ENCODE results near the gene ICAM5. TPM values are rescaled to one million over a fixed set of nuclear protein-coding genes. Genes with fewer than 3 reads are reported as not detected.

Gene ICAM5
- total and polyA plus RNA-seq, 2 donors from 2014 or later = 0.34 to 2.9 TPM

DNA sequence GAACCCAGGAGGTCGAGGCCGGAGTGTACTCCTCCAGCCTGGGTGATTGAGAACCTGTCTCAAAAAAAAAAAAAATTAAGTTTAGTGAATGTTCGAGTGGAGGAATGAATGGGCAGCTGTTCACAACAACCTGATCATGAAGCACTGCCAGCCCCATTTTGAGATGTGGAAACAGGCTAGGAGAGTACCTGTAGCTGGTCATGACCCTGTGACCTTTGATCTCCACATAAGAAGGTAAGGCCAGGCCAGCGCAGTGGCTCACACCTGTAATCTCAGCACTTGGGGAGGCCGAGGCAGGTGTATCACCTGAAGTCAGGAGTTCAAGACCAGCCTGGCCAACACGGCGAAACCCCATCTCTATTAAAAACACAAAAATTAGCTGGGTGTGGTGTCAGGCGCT lies 36.0 kb downstream of the ICAM5 start:
- TF ChIP-seq, protein P1, sequence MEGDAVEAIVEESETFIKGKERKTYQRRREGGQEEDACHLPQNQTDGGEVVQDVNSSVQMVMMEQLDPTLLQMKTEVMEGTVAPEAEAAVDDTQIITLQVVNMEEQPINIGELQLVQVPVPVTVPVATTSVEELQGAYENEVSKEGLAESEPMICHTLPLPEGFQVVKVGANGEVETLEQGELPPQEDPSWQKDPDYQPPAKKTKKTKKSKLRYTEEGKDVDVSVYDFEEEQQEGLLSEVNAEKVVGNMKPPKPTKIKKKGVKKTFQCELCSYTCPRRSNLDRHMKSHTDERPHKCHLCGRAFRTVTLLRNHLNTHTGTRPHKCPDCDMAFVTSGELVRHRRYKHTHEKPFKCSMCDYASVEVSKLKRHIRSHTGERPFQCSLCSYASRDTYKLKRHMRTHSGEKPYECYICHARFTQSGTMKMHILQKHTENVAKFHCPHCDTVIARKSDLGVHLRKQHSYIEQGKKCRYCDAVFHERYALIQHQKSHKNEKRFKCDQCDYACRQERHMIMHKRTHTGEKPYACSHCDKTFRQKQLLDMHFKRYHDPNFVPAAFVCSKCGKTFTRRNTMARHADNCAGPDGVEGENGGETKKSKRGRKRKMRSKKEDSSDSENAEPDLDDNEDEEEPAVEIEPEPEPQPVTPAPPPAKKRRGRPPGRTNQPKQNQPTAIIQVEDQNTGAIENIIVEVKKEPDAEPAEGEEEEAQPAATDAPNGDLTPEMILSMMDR (IDR thresholded peaks at IDR 0.05; ENCODE audit: borderline replicate concordance, extremely low read depth, insufficient read depth) = no peak
- no peak for FAIRE-seq
- Histone ChIP-seq H3K9me3 (ENCODE audit: control insufficient read depth in 2 of 3, insufficient read depth in 1 of 3, low read length in 3 of 3) (no peaks in the 10 kb centered on the region), H3K4me1 (ENCODE audit: control insufficient read depth in 2 of 3, insufficient read depth in 2 of 3, low read depth in 1 of 3, low read length in 3 of 3) (no peaks in the 10 kb centered on the region), H3K27me3 (ENCODE audit: control insufficient read depth, insufficient read depth, low read length) (no peaks in the 10 kb centered on the region), H3K27ac (ENCODE audit: low read depth in 2 of 2, low read length in 2 of 2) (no peak overlapping the region), H3K9ac (ENCODE audit: low read length in 3 of 3) (no peak overlapping the region), H3K4me3 (ENCODE audit: low read length in 3 of 3) (no peak overlapping the region), H3K36me3 (ENCODE audit: control insufficient read depth in 2 of 3, insufficient read depth in 3 of 3, low read length in 3 of 3) (peaks cover 8 to 37% (median 20%) of the 10 kb centered on the region in 3 donors)
- no peak for DNase-seq
- intact Hi-C loops (cut with DNase I) = no loop called here

DNA sequence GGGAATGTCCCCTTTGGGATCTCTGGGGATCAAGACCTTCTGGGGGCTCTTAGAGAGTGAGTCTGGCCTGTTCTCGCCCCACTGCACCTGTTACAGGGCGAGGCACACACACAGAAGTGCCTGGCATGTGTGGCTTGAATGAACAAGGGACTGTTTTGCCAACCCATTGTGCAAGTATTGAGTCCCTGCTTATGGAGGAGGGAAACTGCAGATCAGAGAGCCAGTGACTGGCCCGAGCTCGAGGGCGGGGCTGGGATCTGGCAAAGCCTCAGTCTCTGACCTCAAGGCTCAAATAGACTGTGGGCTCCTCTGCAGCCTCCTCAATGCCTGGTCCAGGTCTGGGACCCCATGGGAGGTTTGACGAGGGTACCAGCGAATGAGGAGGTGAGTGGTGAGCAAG lies 38.0 kb downstream of the ICAM5 start:
- DNase-seq = no peak
- TF ChIP-seq, protein P1 (IDR thresholded peaks at IDR 0.05; ENCODE audit: borderline replicate concordance, extremely low read depth, insufficient read depth) = no peak
- peaks cover 0 to 8% (median 6%) of the 10 kb centered on the region in 3 donors for H3K4me1 ChIP-seq (ENCODE audit: control insufficient read depth in 2 of 3, insufficient read depth in 2 of 3, low read depth in 1 of 3, low read length in 3 of 3)
- H3K9me3 ChIP-seq (ENCODE audit: control insufficient read depth in 2 of 3, insufficient read depth in 1 of 3, low read length in 3 of 3) = no peaks in the 10 kb centered on the region
- no peak overlapping the region for H3K27ac ChIP-seq (ENCODE audit: low read depth in 2 of 2, low read length in 2 of 2)
- H3K9ac ChIP-seq (ENCODE audit: low read length in 3 of 3) = no peak overlapping the region
- no peak for FAIRE-seq
- intact Hi-C loops (cut with DNase I) = no loop called here
- H3K36me3 ChIP-seq (ENCODE audit: control insufficient read depth in 2 of 3, insufficient read depth in 3 of 3, low read length in 3 of 3) = peaks cover 4 to 23% (median 14%) of the 10 kb centered on the region in 3 donors
- H3K4me3 ChIP-seq (ENCODE audit: low read length in 3 of 3) = no peak overlapping the region
- no peaks in the 10 kb centered on the region for H3K27me3 ChIP-seq (ENCODE audit: control insufficient read depth, insufficient read depth, low read length)

DNA sequence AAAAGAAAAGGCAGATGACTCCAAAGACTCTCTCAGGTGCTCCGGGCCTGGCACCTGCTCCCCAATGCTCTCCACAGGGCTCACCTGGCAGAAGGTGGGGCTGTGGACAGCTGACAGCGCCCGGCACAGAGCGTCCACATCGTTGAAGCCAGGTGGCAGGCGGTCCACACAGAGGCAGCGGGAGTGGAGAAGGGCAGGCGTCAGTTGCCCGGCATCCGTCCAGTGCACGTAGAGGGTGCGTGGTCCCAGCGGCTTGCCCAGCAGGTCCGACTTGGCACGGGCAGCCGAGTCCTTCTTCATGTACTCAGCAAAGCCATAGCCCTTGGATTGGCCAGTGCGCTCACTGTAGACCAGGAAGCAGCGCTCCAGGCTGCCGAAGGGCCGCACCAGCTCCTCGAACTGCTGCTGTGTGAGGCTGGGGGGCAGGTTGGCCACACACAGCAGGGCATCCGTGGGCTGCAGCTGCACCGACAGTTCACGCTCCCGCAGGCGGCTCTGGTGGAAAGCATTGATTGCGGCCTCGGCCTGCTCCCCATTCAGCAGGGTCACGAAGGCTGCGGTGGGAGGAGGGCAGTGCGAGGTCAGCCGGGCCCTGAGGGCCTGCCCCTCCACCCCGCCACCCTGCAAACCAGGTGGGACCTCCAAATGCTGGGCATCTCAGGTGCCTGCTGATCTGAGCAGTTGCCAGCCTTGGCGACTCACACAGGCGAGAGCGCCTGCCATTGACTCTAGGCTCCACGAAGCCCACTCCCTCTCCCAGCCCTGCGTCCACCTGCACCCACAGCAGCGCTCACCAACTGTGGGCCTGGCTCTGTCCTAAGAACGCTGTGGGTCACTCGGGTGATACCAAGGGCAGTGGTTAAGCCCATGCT lies 39.0 kb downstream of the ICAM5 start:
- Histone ChIP-seq H3K9me3 (ENCODE audit: control insufficient read depth in 2 of 3, insufficient read depth in 1 of 3, low read length in 3 of 3) (no peaks in the 10 kb centered on the region), H3K4me1 (ENCODE audit: control insufficient read depth in 2 of 3, insufficient read depth in 2 of 3, low read depth in 1 of 3, low read length in 3 of 3) (peaks cover 0 to 12% (median 6%) of the 10 kb centered on the region in 3 donors), H3K9ac (ENCODE audit: low read length in 3 of 3) (no peak overlapping the region), H3K27ac (ENCODE audit: low read depth in 2 of 2, low read length in 2 of 2) (no peak overlapping the region), H3K27me3 (ENCODE audit: control insufficient read depth, insufficient read depth, low read length) (no peaks in the 10 kb centered on the region), H3K4me3 (ENCODE audit: low read length in 3 of 3) (no peak overlapping the region), H3K36me3 (ENCODE audit: control insufficient read depth in 2 of 3, insufficient read depth in 3 of 3, low read length in 3 of 3) (peaks cover 4 to 23% (median 14%) of the 10 kb centered on the region in 3 donors)
- FAIRE-seq (no peak), DNase-seq (no peak)
- intact Hi-C loops (cut with DNase I) = no loop called here
- TF ChIP-seq, protein P1 (IDR thresholded peaks at IDR 0.05; ENCODE audit: borderline replicate concordance, extremely low read depth, insufficient read depth) = no peak
